Measurements from ENCODE around the gene OSBPL10.

- TF ChIP-seq CTCF (IDR thresholded peaks at IDR 0.05) = no peak
- no peak for TF ChIP-seq EZH2 (IDR thresholded peaks at IDR 0.05)
- no peak for TF ChIP-seq EZH2phosphoT487 (IDR thresholded peaks at IDR 0.05)
Measured at GRCh38 chr3:31884251-31884650, 96.8 kb downstream of the OSBPL10 start.

Measured in neural progenitor cell (in vitro differentiated cells).